Calu3 (cell line): ENCODE measurements around the gene THAP12. TPM values are rescaled to one million over a fixed set of nuclear protein-coding genes. Genes with fewer than 3 reads are reported as not detected.
"Not testable (repeated sequence)": the region's sequence is repeated elsewhere in the genome, so short reads cannot be mapped to it uniquely, and the experiment has no call there.

ENCODE experiments used
- BruUV-seq: library from RNA; stranded (reverse); fragments of 400-500 nt; replicated peaks from 2 replicates; lab custom pipeline; 2021; lab: Mats Ljungman, UMichigan
- CTCF ChIA-PET: fragments of 300-600 bp; sonication (Branson Sonifier 250); formaldehyde crosslinking; loops from one replicate; lab custom pipeline; 2022; ENCODE audit warnings: antibody characterized with exemption; lab: Charles Lee
- DNase-seq: peaks from one replicate; pipeline ENCODE4 v3.0.0; 2022
- H3K27ac Mint-ChIP-seq: one replicate; pipeline ENCODE4 v1.8.0; 2022; ENCODE audit warnings: mixed read lengths; ENCODE audit not compliant: unreplicated experiment
- H3K27me3 Mint-ChIP-seq: one replicate; pipeline ENCODE4 v1.8.0; 2022; ENCODE audit warnings: mixed read lengths; ENCODE audit not compliant: unreplicated experiment
- H3K36me3 Mint-ChIP-seq: one replicate; pipeline ENCODE4 v1.8.0; 2022; ENCODE audit warnings: mild to moderate bottlenecking, moderate library complexity, mixed read lengths; ENCODE audit not compliant: insufficient read depth, unreplicated experiment
- H3K4me1 Mint-ChIP-seq: one replicate; pipeline ENCODE4 v1.8.0; 2022; ENCODE audit warnings: mild to moderate bottlenecking, low read depth, mixed read lengths; ENCODE audit not compliant: unreplicated experiment
- H3K4me3 Mint-ChIP-seq: one replicate; pipeline ENCODE4 v1.8.0; 2022; ENCODE audit warnings: mild to moderate bottlenecking, low read depth, moderate library complexity, mixed read lengths; ENCODE audit not compliant: unreplicated experiment
- H3K9me3 Mint-ChIP-seq: one replicate; pipeline ENCODE4 v1.8.0; 2022; ENCODE audit warnings: low read depth, mixed read lengths; ENCODE audit not compliant: unreplicated experiment
- intact Hi-C: fragments of 100-400 bp; cut with micrococcal nuclease; formaldehyde crosslinking; loops from one replicate; pipeline ENCODE4 v1.10.0; 2022; ENCODE audit not compliant: unreplicated experiment
- total RNA-seq: library from RNA; stranded (reverse); gene quantifications from 2 replicates; pipeline ENCODE4 v1.2.3, GENCODE V29; 2022
- TF ChIP-seq, protein P1 (sequence below): fragments of 200-600 bp; IDR thresholded peaks from one replicate; pipeline ENCODE4 v1.8.0; 2022; ENCODE audit warnings: antibody characterized with exemption; ENCODE audit not compliant: unreplicated experiment

THAP12 gene
- total RNA-seq, 1 experiment from 2014 or later: 49.2 TPM

DNA sequence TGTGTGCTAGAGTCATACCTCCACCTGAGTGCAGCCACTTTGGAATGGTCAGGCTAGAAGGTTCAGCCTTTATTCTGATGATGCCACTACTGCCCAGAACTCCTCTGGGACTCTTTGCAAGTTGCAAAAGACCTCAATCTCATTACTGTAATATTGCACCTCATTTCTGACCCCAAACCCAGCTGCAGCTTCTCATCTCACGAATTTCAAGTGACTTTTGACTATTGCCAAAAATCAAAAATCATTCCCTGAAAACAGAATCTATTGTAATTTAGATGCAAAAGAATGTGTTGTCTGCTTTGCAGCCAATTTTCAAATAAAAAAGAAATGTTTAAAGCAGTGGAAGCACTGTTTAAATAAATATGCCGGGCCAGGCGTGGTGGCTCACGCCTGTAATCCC is 25.4 kb upstream of the THAP12 start:
- Mint-ChIP-seq H3K27ac (no peak overlapping the region), H3K9me3 (no peaks in the 10 kb centered on the region), H3K4me1 (no peaks in the 10 kb centered on the region), H3K27me3 (peaks cover 26% of the 10 kb centered on the region), H3K36me3 (no peaks in the 10 kb centered on the region), H3K4me3 (no peak overlapping the region)
- no peak for DNase-seq
- TF ChIP-seq, protein P1, sequence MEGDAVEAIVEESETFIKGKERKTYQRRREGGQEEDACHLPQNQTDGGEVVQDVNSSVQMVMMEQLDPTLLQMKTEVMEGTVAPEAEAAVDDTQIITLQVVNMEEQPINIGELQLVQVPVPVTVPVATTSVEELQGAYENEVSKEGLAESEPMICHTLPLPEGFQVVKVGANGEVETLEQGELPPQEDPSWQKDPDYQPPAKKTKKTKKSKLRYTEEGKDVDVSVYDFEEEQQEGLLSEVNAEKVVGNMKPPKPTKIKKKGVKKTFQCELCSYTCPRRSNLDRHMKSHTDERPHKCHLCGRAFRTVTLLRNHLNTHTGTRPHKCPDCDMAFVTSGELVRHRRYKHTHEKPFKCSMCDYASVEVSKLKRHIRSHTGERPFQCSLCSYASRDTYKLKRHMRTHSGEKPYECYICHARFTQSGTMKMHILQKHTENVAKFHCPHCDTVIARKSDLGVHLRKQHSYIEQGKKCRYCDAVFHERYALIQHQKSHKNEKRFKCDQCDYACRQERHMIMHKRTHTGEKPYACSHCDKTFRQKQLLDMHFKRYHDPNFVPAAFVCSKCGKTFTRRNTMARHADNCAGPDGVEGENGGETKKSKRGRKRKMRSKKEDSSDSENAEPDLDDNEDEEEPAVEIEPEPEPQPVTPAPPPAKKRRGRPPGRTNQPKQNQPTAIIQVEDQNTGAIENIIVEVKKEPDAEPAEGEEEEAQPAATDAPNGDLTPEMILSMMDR: no peak
- intact Hi-C loops: no loop called here
- CTCF ChIA-PET: interaction anchor here (0.6 kb wide), 1 partner anchor 82 kb away, joined by 3 read pairs; no protein-coding TSS in a partner anchor
- no TSS peak for BruUV-seq

DNA sequence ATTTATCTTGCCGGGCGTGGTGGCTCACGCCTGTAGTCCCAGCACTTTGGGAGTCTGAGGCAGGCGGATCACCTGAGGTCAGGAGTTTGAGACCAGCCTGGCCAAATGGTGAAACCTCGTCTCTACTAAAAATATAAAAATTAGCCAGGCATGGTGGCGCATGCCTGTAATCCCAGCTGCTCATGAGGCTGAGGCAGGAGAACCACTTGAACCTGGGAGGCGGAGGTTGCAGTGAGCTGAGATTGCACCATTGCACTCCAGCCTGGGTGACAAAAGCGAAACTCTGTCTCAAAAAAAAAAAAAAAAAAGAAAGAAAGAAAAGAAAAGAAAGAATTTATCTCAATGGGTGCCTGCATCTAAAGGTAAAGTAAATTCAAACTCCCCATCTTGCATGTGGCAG is 20.6 kb upstream of the THAP12 start:
- H3K27me3 Mint-ChIP-seq, H3K4me1 Mint-ChIP-seq, DNase-seq, CTCF ChIA-PET, H3K36me3 Mint-ChIP-seq, BruUV-seq, H3K27ac Mint-ChIP-seq, intact Hi-C loops, H3K9me3 Mint-ChIP-seq, H3K4me3 Mint-ChIP-seq: not testable (repeated sequence)

DNA sequence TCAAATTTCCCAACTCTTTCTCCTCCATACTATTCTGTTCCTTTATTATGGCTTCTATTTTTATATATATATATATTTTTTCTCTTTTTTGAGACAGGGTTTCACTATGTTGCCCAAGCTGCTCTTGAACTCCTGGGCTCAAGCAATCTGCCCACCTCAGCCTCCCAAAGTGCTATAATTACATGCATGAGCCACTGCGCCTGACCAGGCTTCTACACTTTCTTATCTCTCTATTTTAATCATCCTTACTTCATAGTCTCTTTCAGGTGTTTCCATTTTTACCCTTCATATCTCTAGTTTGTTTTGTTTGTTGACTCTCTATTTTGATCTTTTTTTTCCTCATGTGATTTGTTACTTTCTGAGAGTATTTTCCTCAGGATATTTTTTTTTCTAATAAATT is 20.0 kb upstream of the THAP12 start:
- CTCF ChIA-PET: no interaction called here
- BruUV-seq: no TSS peak
- H3K4me3 Mint-ChIP-seq: no peak overlapping the region

DNA sequence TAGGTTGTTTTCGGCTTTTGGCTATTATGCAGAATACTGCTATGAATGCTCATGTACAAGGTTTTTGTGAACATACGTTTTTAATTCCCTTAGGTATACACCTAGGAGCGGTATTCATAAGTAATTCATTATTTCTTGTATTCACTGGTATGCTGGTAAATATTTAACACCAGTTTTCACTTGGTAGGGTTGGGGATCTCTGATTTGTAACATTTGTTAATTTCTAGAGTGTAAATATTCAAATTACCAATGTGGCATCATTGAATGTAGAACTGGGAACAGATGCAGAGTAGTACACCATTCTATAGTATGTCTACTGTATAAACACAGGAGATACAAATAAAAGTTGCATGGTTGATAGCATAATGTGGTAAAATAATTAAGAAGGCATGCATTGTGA is 16.5 kb upstream of the THAP12 start:
- Mint-ChIP-seq H3K27ac (no peak overlapping the region), H3K4me3 (no peak overlapping the region), H3K4me1 (no peaks in the 10 kb centered on the region), H3K9me3 (no peaks in the 10 kb centered on the region), H3K27me3 (no peaks in the 10 kb centered on the region), H3K36me3 (no peaks in the 10 kb centered on the region)
- BruUV-seq: no TSS peak
- CTCF ChIA-PET: interaction anchor here (0.7 kb wide), 1 partner anchor 694 kb away, joined by 9 read pairs; no protein-coding TSS in a partner anchor
- TF ChIP-seq, protein P1: no peak
- no peak for DNase-seq
- intact Hi-C loops: no loop called here

More for the DNA sequence above, 20.0 kb upstream of the THAP12 start:
- no peaks in the 10 kb centered on the region for H3K27me3 Mint-ChIP-seq
- H3K9me3 Mint-ChIP-seq: no peaks in the 10 kb centered on the region
- no peak for DNase-seq
- no peak overlapping the region for H3K27ac Mint-ChIP-seq
- intact Hi-C loops: no loop called here
- no peaks in the 10 kb centered on the region for H3K36me3 Mint-ChIP-seq
- H3K4me1 Mint-ChIP-seq: no peaks in the 10 kb centered on the region
- TF ChIP-seq, protein P1: no peak

DNA sequence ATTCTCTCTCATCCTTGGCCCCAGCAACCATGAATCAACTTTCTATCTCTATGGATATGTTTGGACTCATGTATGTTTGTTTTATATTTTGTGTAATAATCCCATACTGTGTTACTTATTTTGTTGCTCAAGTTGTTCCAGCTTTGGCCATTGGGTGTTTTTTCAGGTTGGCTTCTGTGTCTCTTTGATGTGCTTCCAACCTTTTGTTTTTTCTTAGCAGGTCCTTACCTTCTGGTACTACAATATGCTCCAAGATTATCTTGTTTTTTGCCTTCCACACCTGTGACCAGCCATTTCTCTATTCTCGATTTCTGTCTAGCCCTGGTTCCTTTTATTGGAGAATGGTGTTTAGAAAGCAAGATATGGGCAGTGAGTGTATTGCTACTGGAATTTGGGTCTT is 14.4 kb upstream of the THAP12 start:
- no peaks in the 10 kb centered on the region for H3K36me3 Mint-ChIP-seq
- H3K27me3 Mint-ChIP-seq: no peaks in the 10 kb centered on the region
- intact Hi-C loops: no loop called here
- no peaks in the 10 kb centered on the region for H3K4me1 Mint-ChIP-seq
- DNase-seq: no peak
- H3K27ac Mint-ChIP-seq: no peak overlapping the region
- CTCF ChIA-PET: no interaction called here
- H3K4me3 Mint-ChIP-seq: no peak overlapping the region
- BruUV-seq: no TSS peak
- TF ChIP-seq, protein P1: no peak
- no peaks in the 10 kb centered on the region for H3K9me3 Mint-ChIP-seq
